Parietal lobe (tissue), 2 donors: ENCODE measurements around the gene KRTAP4-3. TPM values are rescaled to one million over a fixed set of nuclear protein-coding genes. Genes with fewer than 3 reads are reported as not detected.

Experiments used
- small RNA-seq: library from RNA; depleted of rRNA; stranded (forward); fragments of <200 nt; gene quantifications from one replicate; pipeline ENCODE3, GENCODE V24; 2014; ENCODE audit warnings: low replicate concordance
- total RNA-seq: library from RNA; depleted of rRNA; stranded (reverse); fragments of >200 nt; gene quantifications from one replicate; pipeline ENCODE4 v1.2.3, GENCODE V29; 2014

The KRTAP4-3 gene
- total RNA-seq: not detected

DNA sequence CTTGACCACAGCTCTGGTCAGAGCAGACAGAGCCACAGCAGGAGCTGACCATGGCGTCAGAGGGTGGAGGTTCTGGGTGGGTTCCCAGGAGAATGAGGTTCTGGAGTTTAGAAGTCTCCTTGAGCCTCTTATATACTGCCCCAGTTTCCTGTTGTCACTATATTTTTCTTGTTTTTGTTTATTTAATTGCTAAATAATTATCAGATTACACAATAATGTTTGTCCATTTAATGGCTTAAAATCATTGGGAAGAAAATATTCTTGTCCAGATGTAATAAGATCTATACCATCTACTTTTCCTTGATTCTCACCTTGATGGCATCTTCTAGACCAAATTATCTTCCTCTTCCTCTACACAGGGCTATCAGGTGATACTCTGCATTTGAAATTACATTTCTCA is at the start of gene KRTAP4-3:
Gene KRTAP4-3, minus strand, starts transcription at position 101 of the 400 bp plus-strand sequence. Its CDS starts 49 bp downstream, at position 52.

DNA sequence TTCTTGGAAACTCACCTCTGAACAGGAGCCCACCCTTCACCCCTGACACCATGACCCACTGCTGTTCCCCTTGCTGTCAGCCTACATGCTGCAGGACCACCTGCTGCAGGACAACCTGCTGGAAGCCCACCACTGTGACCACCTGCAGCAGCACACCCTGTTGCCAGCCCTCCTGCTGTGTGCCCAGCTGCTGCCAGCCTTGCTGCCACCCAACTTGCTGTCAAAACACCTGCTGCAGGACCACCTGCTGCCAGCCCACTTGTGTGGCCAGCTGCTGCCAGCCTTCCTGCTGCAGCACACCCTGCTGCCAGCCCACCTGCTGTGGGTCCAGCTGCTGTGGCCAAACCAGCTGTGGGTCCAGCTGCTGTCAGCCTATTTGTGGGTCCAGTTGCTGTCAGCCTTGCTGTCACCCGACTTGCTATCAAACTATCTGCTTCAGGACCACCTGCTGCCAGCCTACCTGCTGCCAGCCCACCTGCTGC is 21.9 kb upstream of the KRTAP4-3 start, which contains the start of gene KRTAP9-1:
Gene KRTAP9-1, plus strand, starts transcription at position 51 of the 482 bp plus-strand sequence. Its CDS starts 0 bp downstream, at position 51.

DNA sequence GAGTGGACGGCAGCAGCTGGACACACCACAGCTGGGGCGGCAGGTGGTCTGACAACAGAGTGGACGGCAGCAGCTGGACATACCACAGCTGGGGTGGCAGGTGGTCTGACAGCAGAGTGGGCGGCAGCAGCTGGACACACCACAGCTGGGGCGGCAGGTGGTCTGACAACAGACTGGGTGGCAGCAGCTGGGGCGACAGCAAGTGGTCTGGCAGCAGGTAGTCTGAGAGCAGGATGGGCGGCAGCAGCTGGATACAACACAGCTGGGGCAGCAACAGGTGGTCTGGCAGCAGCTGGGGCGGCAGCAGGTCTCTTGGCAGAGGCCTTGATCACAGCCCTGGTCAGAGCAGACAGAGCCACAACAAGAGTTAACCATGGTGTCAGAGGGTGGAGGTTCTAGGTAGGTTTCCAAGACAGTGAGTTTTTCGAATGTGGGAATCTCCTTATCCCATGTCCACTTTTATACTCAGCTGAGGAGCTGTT is 16.5 kb upstream of the KRTAP4-3 start, which contains the start of gene KRTAP4-1:
Gene KRTAP4-1, minus strand, starts transcription at position 432 of the 482 bp plus-strand sequence. Its CDS starts 57 bp downstream, at position 375.

DNA sequence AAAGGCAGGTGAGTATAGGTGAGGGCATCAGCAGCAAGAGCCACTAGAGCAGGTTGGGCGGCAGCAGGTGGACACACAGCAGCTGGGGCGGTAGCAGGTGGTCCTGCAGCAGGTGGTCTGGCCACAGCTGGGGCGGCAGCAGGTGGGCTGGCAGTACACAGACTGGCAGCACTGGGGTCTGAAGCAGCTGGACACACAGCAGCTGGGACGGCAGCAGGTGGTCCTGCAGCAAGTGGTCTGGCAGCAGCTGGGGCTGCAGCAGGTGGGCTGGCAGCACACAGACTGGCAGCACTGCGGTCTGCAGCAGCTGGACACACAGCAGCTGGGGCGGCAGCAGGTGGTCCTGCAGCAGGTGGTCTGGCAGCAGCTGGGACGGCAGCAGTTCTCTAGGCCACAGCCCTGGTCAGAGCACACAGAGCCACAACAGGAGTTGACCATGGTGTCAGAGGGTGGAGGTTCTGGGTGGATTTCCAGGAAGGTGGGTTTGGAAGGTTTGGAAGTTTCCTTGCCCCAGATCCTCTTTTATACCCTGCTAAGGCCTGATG is 9.8 kb upstream of the KRTAP4-3 start, which contains the start of gene KRTAP4-2:
Gene KRTAP4-2, minus strand, starts transcription at position 495 of the 545 bp plus-strand sequence. Its CDS starts 57 bp downstream, at position 438.

DNA sequence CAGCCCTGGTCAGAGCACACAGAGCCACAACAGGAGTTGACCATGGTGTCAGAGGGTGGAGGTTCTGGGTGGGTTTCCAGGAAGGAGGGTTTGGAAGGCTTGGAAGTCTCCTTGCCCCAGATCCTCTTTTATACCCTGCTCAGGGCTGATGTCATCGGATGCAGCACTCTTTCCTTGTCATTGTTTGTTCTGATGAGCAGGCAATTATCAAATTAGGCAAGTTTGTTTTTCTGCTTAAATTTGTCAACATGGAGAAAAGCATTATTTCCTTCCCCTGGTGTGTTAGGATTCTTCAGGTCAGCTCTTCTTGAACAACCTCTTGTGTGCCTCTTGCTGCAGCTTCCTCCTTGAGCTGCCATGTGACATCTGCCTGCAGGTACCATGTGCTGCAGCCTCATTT is 7.4 kb downstream of the KRTAP4-3 start, which contains the start of gene KRTAP4-4:
Gene KRTAP4-4, minus strand, starts transcription at position 101 of the 400 bp plus-strand sequence. Its CDS starts 57 bp downstream, at position 44.

DNA sequence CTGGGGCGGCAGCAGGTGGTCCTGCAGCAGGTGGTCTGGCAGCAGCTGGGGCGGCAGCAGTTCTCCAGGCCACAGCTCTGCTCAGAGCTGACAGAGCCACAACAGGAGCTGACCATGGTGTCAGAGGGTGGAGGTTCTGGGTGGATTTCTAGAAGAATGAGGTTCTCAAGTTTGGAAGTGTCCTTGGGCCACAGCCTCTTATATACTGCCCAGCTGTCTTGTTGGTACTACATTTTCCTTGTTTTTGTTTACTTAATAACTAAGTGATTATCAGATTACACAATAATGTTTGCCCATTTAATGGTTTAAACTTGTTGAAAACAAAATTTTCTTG is 18.4 kb downstream of the KRTAP4-3 start, which contains the start of gene KRTAP4-5:
Gene KRTAP4-5, minus strand, starts transcription at position 174 of the 334 bp plus-strand sequence. Its CDS starts 58 bp downstream, at position 116.

DNA sequence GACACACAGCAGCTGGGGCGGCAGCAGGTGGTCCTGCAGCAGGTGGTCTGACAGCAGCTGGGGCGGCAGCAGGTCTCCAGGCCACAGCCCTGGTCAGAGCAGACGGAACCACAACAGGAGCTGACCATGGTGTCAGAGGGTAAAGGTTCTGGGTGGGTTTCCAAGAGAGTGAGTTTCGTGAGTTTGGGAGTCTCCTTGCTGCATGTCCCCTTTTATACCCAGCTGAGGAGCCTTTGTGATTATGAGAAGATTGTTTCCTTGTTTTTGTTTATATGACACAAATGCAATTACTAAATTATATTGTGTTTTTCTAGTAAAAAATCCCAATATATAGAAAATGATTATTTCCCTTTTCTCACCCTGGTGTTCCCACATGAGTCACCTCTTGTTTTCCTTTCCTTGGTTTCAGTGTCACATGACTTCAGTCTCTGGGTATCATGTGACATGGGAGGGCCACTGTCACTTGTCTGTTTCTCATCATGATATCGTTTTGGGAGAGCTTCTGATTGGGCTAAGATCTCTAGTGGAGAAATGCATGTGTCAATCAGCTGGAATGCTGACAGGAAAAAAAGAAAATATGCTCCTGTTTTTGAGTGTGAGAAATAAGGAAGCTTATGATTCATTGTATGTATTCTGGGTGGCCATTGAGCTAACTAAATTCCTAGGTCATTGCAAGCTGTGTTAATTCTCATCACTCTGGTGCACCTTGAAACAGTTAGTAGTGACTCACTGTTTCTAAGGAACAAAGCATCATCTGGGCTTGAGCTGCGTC is 27.5 kb downstream of the KRTAP4-3 start, which contains the start of gene KRTAP4-6:
Gene KRTAP4-6, minus strand, starts transcription at position 185 of the 772 bp plus-strand sequence. Its CDS starts 57 bp downstream, at position 128.

DNA sequence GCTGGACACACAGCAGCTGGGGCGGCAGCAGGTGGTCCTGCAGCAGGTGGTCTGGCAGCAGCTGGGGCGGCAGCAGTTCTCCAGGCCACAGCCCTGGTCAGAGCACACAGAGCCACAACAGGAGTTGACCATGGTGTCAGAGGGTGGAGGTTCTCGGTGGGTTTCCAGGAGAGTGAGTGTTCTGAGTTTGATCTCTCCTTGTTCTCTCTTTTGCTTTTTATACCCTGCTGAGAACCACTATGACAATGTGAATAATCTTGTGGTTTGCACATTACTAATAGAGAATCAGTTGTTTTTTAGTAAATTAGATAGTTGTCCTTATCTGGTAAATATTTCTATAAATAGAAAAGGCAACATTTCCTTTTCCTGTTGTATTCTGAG is 44.0 kb downstream of the KRTAP4-3 start, which contains the start of gene KRTAP4-12:
Gene KRTAP4-12, minus strand, starts transcription at position 192 of the 381 bp plus-strand sequence. Its CDS starts 60 bp downstream, at position 132.

DNA sequence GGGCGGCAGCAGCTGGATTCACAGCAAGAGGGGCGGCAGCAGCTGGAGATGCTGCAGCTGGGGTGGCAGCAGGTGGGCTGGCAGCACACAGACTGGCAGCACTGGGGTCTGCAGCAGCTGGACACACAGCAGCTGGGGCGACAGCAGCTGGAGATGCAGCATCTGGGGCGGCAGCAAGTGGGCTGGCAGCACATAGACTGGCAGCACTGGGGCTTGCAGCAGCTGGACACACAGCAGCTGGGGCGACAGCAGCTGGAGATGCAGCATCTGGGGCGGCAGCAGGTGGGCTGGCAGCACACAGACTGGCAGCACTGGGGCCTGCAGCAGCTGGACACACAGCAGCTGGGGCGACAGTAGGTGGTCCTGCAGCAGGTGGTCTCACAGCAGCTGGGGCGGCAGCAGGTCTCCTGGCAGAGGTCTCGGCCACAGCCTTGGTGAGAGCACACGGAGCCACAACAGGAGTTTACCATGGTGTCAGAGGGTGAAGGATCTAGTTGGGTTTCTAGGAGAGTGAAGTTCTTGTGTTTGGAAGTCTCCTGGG is 50.1 kb downstream of the KRTAP4-3 start, which contains the start of gene KRTAP4-11:
Gene KRTAP4-11, minus strand, starts transcription at position 528 of the 541 bp plus-strand sequence. Its CDS starts 58 bp downstream, at position 470.

Small RNAs within 50 kb of the gene (small RNA-seq; reads per million reads assigned to genes)
- not detected for gene KRTAP4-17P

Other genes with a start within 250 kb of the KRTAP4-3 start
- gene KRT23, start 230.6 kb downstream of the KRTAP4-3 start, total RNA-seq: not detected
- gene KRT39, start 201.3 kb downstream of the KRTAP4-3 start, total RNA-seq: not detected
- gene KRT40, start 183.9 kb downstream of the KRTAP4-3 start, total RNA-seq: not detected
- not detected for gene KRTAP3-3, start 174.1 kb downstream of the KRTAP4-3 start, total RNA-seq
- not detected for gene KRTAP3-2, start 168.3 kb downstream of the KRTAP4-3 start, total RNA-seq
- gene KRTAP3-1, start 159.1 kb downstream of the KRTAP4-3 start, total RNA-seq: not detected
- not detected for gene KRTAP1-5, start 141.0 kb downstream of the KRTAP4-3 start, total RNA-seq
- not detected for gene KRTAP1-4, start 138.0 kb downstream of the KRTAP4-3 start, total RNA-seq
- gene KRTAP1-3, start 133.3 kb downstream of the KRTAP4-3 start, total RNA-seq: not detected
- not detected for gene KRTAP1-1, start 126.8 kb downstream of the KRTAP4-3 start, total RNA-seq
- gene KRTAP2-1, start 120.9 kb downstream of the KRTAP4-3 start, total RNA-seq: not detected
- gene KRTAP2-2, start 113.0 kb downstream of the KRTAP4-3 start, total RNA-seq: not detected
- not detected for gene KRTAP2-3, start 108.1 kb downstream of the KRTAP4-3 start, total RNA-seq
- not detected for gene KRTAP2-4, start 102.3 kb downstream of the KRTAP4-3 start, total RNA-seq
- gene KRTAP4-7, start 84.1 kb downstream of the KRTAP4-3 start, total RNA-seq: not detected
- gene KRTAP4-8, start 70.1 kb downstream of the KRTAP4-3 start, total RNA-seq: not detected
- gene KRTAP4-16, start 66.0 kb downstream of the KRTAP4-3 start, total RNA-seq: not detected
- not detected for gene KRTAP4-9, start 62.8 kb downstream of the KRTAP4-3 start, total RNA-seq
- not detected for gene KRTAP4-11, start 49.8 kb downstream of the KRTAP4-3 start, total RNA-seq
- gene KRTAP4-12, start 44.0 kb downstream of the KRTAP4-3 start, total RNA-seq: not detected
- gene KRTAP4-6, start 27.7 kb downstream of the KRTAP4-3 start, total RNA-seq: not detected
- gene KRTAP4-5, start 18.4 kb downstream of the KRTAP4-3 start, total RNA-seq: not detected
- not detected for gene KRTAP4-4, start 7.5 kb downstream of the KRTAP4-3 start, total RNA-seq
- gene KRTAP4-2, start 10.0 kb upstream of the KRTAP4-3 start, total RNA-seq: not detected
- not detected for gene KRTAP4-1, start 16.7 kb upstream of the KRTAP4-3 start, total RNA-seq
- gene KRTAP9-1, start 21.7 kb upstream of the KRTAP4-3 start, total RNA-seq: not detected
- not detected for gene KRTAP9-2, start 58.4 kb upstream of the KRTAP4-3 start, total RNA-seq
- gene KRTAP9-3, start 64.2 kb upstream of the KRTAP4-3 start, total RNA-seq: not detected
- not detected for gene KRTAP9-8, start 69.8 kb upstream of the KRTAP4-3 start, total RNA-seq
- gene KRTAP9-4, start 81.5 kb upstream of the KRTAP4-3 start, total RNA-seq: not detected
- gene KRTAP9-9, start 87.2 kb upstream of the KRTAP4-3 start, total RNA-seq: not detected
- not detected for gene KRTAP9-6, start 97.2 kb upstream of the KRTAP4-3 start, total RNA-seq
- not detected for gene KRTAP9-7, start 107.5 kb upstream of the KRTAP4-3 start, total RNA-seq
- not detected for gene KRTAP29-1, start 134.6 kb upstream of the KRTAP4-3 start, total RNA-seq
- not detected for gene KRTAP16-1, start 141.1 kb upstream of the KRTAP4-3 start, total RNA-seq
- not detected for gene KRTAP17-1, start 147.5 kb upstream of the KRTAP4-3 start, total RNA-seq
- gene KRT33A, start 182.6 kb upstream of the KRTAP4-3 start, total RNA-seq: not detected
- gene KRT33B, start 201.6 kb upstream of the KRTAP4-3 start, total RNA-seq: not detected
- 0.94 TPM for gene KRT34, start 214.1 kb upstream of the KRTAP4-3 start, total RNA-seq
- 0.94 TPM for gene KRT31, start 229.4 kb upstream of the KRTAP4-3 start, total RNA-seq